Endothelial cell of umbilical vein (primary cell): ENCODE results near the gene ASB6. TPM values are rescaled to one million over a fixed set of nuclear protein-coding genes. Genes with fewer than 3 reads are reported as not detected.

ENCODE experiments used
- BruUV-seq: library from RNA; stranded (reverse); fragments of 400-500 nt; replicated peaks from 2 replicates; lab custom pipeline; 2021; lab: Mats Ljungman, UMichigan
- CTCF ChIA-PET: fragments of 300-600, 350-600 bp; sonication (Branson Sonifier 250); formaldehyde crosslinking; loops from one replicate; lab custom pipeline; 2021; ENCODE audit warnings: antibody characterized with exemption, inconsistent platforms; lab: Charles Lee
- POLR2A ChIA-PET: fragments of 300-600, 350-600 bp; sonication (Branson Sonifier 250); formaldehyde crosslinking; loops from one replicate; lab custom pipeline; 2021; ENCODE audit warnings: antibody characterized with exemption, inconsistent platforms; lab: Charles Lee
- DNase-seq: peaks from one replicate; pipeline ENCODE4 v3.0.0-alpha.2; 2011; ENCODE audit warnings: low read depth, low spot score
- FAIRE-seq: peaks from 2 replicates; lab custom pipeline; 2011; peaks lifted over from hg19 to GRCh38; lab: Jason Lieb, UNC
- H2AFZ ChIP-seq: 2 replicates; pipeline ENCODE4 v1.6.0; 2012; ENCODE audit warnings: low read depth, low read length, control low read depth, inconsistent platforms
- H3K27ac ChIP-seq: 2 replicates; pipeline ENCODE4 v1.5.1; 2011; ENCODE audit warnings: low read depth, mild to moderate bottlenecking, control low read depth, low read length, moderate library complexity; ENCODE audit not compliant: insufficient read depth
- H3K27me3 ChIP-seq, 2 experiments: 2 replicates each; pipeline versions ENCODE4 v1.6.0 to v1.6.1; 2011; ENCODE audit warnings: low read length in 2 of 2, mixed read lengths in 1 of 2; ENCODE audit not compliant: control insufficient read depth in 2 of 2, insufficient read depth in 2 of 2
- H3K36me3 ChIP-seq, 2 experiments: 2 replicates in 1 of 2; 3 replicates in 1 of 2; pipeline ENCODE4 v1.5.1; 2011; ENCODE audit warnings: low read length in 2 of 2, mild to moderate bottlenecking in 1 of 2, moderate library complexity in 1 of 2; ENCODE audit not compliant: control insufficient read depth in 2 of 2, insufficient read depth in 2 of 2; ENCODE audit errors: extremely low read depth in 1 of 2
- H3K4me1 ChIP-seq: 3 replicates; pipeline ENCODE4 v1.5.1; 2011; ENCODE audit warnings: mild to moderate bottlenecking, low read length; ENCODE audit not compliant: control insufficient read depth, insufficient read depth; ENCODE audit errors: extremely low read depth
- H3K4me2 ChIP-seq: 2 replicates; pipeline ENCODE4 v1.6.1; 2011; ENCODE audit warnings: low read length, control low read depth, mixed read lengths; ENCODE audit not compliant: insufficient read depth
- H3K4me3 ChIP-seq, 3 experiments: fragments of 200-600 bp in 1 of 3; sonication (generic), shearing (Covaris generic) in 1 of 3; replicated peaks in 1 of 3; 2 replicates each; pipeline ENCODE4 v1.5.1; 2011 to 2016; ENCODE audit warnings: control low read depth in 3 of 3, low read length in 3 of 3, mild to moderate bottlenecking in 2 of 3, inconsistent platforms in 1 of 3, low read depth in 1 of 3, moderate library complexity in 1 of 3; ENCODE audit not compliant: insufficient read depth in 1 of 3
- H3K79me2 ChIP-seq: 2 replicates; pipeline ENCODE4 v1.6.0; 2012; ENCODE audit warnings: low read length, inconsistent platforms; ENCODE audit not compliant: control insufficient read depth, insufficient read depth
- H3K9ac ChIP-seq: replicated peaks from 2 replicates; pipeline ENCODE3; 2011; ENCODE audit warnings: low read length, control low read depth; ENCODE audit not compliant: insufficient read depth; ENCODE audit errors: extremely low read depth
- H3K9me1 ChIP-seq: replicated peaks from 3 replicates; pipeline ENCODE4 v1.6.0; 2011; ENCODE audit warnings: mild to moderate bottlenecking, low read length; ENCODE audit not compliant: control insufficient read depth, insufficient read depth; ENCODE audit errors: extremely low read depth
- H3K9me3 ChIP-seq: replicated peaks from 2 replicates; pipeline ENCODE4 v1.5.1; 2012; ENCODE audit warnings: low read length, inconsistent platforms; ENCODE audit not compliant: control insufficient read depth, insufficient read depth
- H4K20me1 ChIP-seq: replicated peaks from 2 replicates; pipeline ENCODE3; 2011; ENCODE audit warnings: mild to moderate bottlenecking, low read length; ENCODE audit not compliant: control insufficient read depth, insufficient read depth; ENCODE audit errors: extremely low read depth
- CTCF ChIP-seq, 2 donors: IDR thresholded peaks; 1 replicate in 1 of 2; 2 replicates in 1 of 2; pipeline ENCODE4 v1.5.1; 2011; ENCODE audit warnings: low read length in 2 of 2, mild to moderate bottlenecking in 2 of 2, moderate library complexity in 2 of 2, control low read depth in 1 of 2, inconsistent platforms in 1 of 2, low read depth in 1 of 2; ENCODE audit not compliant: insufficient read depth in 1 of 2; ENCODE audit errors: extremely low read depth in 1 of 2
- MYC ChIP-seq: IDR thresholded peaks from one replicate; pipeline ENCODE4 v1.6.1; 2011; ENCODE audit warnings: mild to moderate bottlenecking, low read depth, low read length
- POLR2A ChIP-seq: IDR thresholded peaks from 2 replicates; pipeline ENCODE4 v1.6.1; 2012; ENCODE audit warnings: low read depth, mild to moderate bottlenecking, control low read depth, low read length
- dilution Hi-C: fragments of 300-500 bp; cut with MboI; formaldehyde crosslinking; loops from one replicate; pipeline ENCODE4 v1.15.0; 2019; ENCODE audit warnings: low sequenced_read_pairs; ENCODE audit not compliant: extremely low pct_ligation_motif_present
- intact Hi-C: fragments of 100-400 bp; cut with micrococcal nuclease; formaldehyde crosslinking; loops from one replicate; pipeline ENCODE4 v1.10.0; 2022
- polyA plus RNA-seq, 4 experiments: library from polyadenylated mRNA; depleted of rRNA in 3 of 4; stranded (reverse) in 3 of 4; unstranded in 1 of 4; fragments of >200 nt; gene quantifications; 2 replicates each; pipeline versions ENCODE4 v1.2.1 to v1.2.3, GENCODE V29; 2011 to 2012; ENCODE audit warnings: missing spikeins in 1 of 4
- total RNA-seq: library from RNA; stranded (reverse); gene quantifications from 2 replicates; pipeline ENCODE4 v1.2.3, GENCODE V29; 2021

ASB6 gene
- total and polyA plus RNA-seq, 2 donors (not counting 3 experiments of a cell fraction or from before 2014, with no cell fraction given): 20.3 to 23.8 TPM

- FAIRE-seq (no peak), DNase-seq (no peak)
- dilution Hi-C loops: no loop called here
- POLR2A ChIA-PET: interaction anchor here (0.7 kb wide), 1 partner anchor 150 kb away, joined by 3 read pairs; no protein-coding TSS in a partner anchor
- Histone ChIP-seq H3K27me3 (no peaks in the 10 kb centered on the region), H3K9me1 (no peaks in the 10 kb centered on the region), H3K4me2 (peak overlapping the region; percentile 80), H3K27ac (no peak overlapping the region), H3K79me2 (peaks cover 65% of the 10 kb centered on the region), H3K9ac (peak overlapping the region; percentile 79), H4K20me1 (no peaks in the 10 kb centered on the region), H3K36me3 (peaks cover 0 to 4% of the 10 kb centered on the region in 2 experiments), H2AFZ (no peak overlapping the region), H3K4me3 (peak overlapping the region in 2 of 3 experiments; percentile 71 to 76), H3K4me1 (peaks cover 16% of the 10 kb centered on the region), H3K9me3 (no peaks in the 10 kb centered on the region)
- BruUV-seq: no TSS peak
- intact Hi-C loops: loop anchor here (2.0 kb wide), 1 partner anchor 15 kb away; the partner anchor contains the start of gene ASB6
- TF ChIP-seq MYC (no peak), POLR2A (no peak), CTCF (IDR thresholded peaks at IDR 0.05; ENCODE audit: extremely low read depth in 1 of 2, insufficient read depth in 1 of 2, low read depth in 1 of 2, low read length in 2 of 2) (no peak)
- CTCF ChIA-PET: interaction anchor here (0.9 to 1.5 kb wide), 5 partner anchors 12 to 496 kb away, joined by 3 to 8 read pairs (median 4); no protein-coding TSS in a partner anchor
Measured at GRCh38 chr9:129627556-129628440, 14.2 kb downstream of the ASB6 start.
